Tibial nerve (tissue), 3 donors: ENCODE data around the gene DACH2.

Source experiments
- CTCF ChIP-seq, 5 experiments: fragments of 200-600 bp in 3 of 5; fragments of 450-650 bp in 2 of 5; sonication (generic) in 3 of 5; IDR thresholded peaks; one replicate each; pipeline ENCODE4 v1.5.1; 2016 to 2019; ENCODE audit warnings: antibody characterized with exemption in 5 of 5, mild to moderate bottlenecking in 3 of 5, moderate library complexity in 2 of 5
- POLR2A ChIP-seq, 2 donors: fragments of 450-650 bp; IDR thresholded peaks; one replicate each; pipeline ENCODE4 v1.6.1; 2017; ENCODE audit warnings: antibody characterized with exemption in 2 of 2, mild to moderate bottlenecking in 2 of 2, moderate library complexity in 2 of 2

- TF ChIP-seq POLR2A (IDR thresholded peaks at IDR 0.05) = no peak
- no peak for TF ChIP-seq CTCF (IDR thresholded peaks at IDR 0.05)
These were observed 93.3 kb downstream of the DACH2 start for GRCh38 chrX:86241547-86241946.
